Keratinocyte (primary cell): ENCODE results near the gene ULK4. TPM values are rescaled to one million over a fixed set of nuclear protein-coding genes. Genes with fewer than 3 reads are reported as not detected.

Experiments
- DNase-seq: peaks from one replicate; pipeline ENCODE4 v3.0.0-alpha.2; 2011; ENCODE audit warnings: low read depth, missing footprints, low spot score
- FAIRE-seq: peaks from 2 replicates; lab custom pipeline; 2011; peaks lifted over from hg19 to GRCh38; lab: Jason Lieb, UNC
- H2AFZ ChIP-seq: 2 replicates; pipeline ENCODE4 v1.6.0; 2012; ENCODE audit warnings: low read length, control low read depth, inconsistent platforms; ENCODE audit not compliant: control insufficient read depth
- H3K27ac ChIP-seq: 2 replicates; pipeline ENCODE4 v1.5.1; 2011; ENCODE audit warnings: low read length; ENCODE audit not compliant: control insufficient read depth, insufficient read depth
- H3K27me3 ChIP-seq: 3 replicates; pipeline ENCODE4 v1.6.0; 2011; ENCODE audit warnings: low read length; ENCODE audit not compliant: control insufficient read depth, insufficient read depth; ENCODE audit errors: extremely low read depth
- H3K36me3 ChIP-seq, 2 experiments: 2 replicates in 1 of 2; 3 replicates in 1 of 2; pipeline ENCODE4 v1.5.1; 2011; ENCODE audit warnings: low read length in 2 of 2, mild to moderate bottlenecking in 1 of 2; ENCODE audit not compliant: control insufficient read depth in 2 of 2, insufficient read depth in 2 of 2; ENCODE audit errors: extremely low read depth in 1 of 2
- H3K4me1 ChIP-seq: 3 replicates; pipeline ENCODE4 v1.5.1; 2011; ENCODE audit warnings: low read length; ENCODE audit not compliant: control insufficient read depth, insufficient read depth; ENCODE audit errors: extremely low read depth
- H3K4me2 ChIP-seq: 3 replicates; pipeline ENCODE4 v1.6.0; 2011; ENCODE audit warnings: low read depth, low read length; ENCODE audit not compliant: control insufficient read depth, insufficient read depth; ENCODE audit errors: extremely low read depth
- H3K4me3 ChIP-seq, 3 experiments: fragments of 200-600 bp in 1 of 3; sonication (generic) in 1 of 3; 2 replicates in 2 of 3; 3 replicates in 1 of 3; pipeline ENCODE4 v1.5.1; 2011 to 2016; ENCODE audit warnings: low read length in 3 of 3, mild to moderate bottlenecking in 3 of 3, control low read depth in 2 of 3, inconsistent platforms in 1 of 3, low read depth in 1 of 3, mixed read lengths in 1 of 3, mixed run types in 1 of 3, moderate library complexity in 1 of 3; ENCODE audit not compliant: control insufficient read depth in 2 of 3, insufficient read depth in 2 of 3; ENCODE audit errors: extremely low read depth in 1 of 3
- H3K79me2 ChIP-seq: 2 replicates; pipeline ENCODE4 v1.6.0; 2012; ENCODE audit warnings: low read length; ENCODE audit not compliant: control insufficient read depth, insufficient read depth
- H3K9ac ChIP-seq: 3 replicates; pipeline ENCODE4 v1.6.0; 2011; ENCODE audit warnings: low read length; ENCODE audit not compliant: control insufficient read depth, insufficient read depth; ENCODE audit errors: extremely low read depth
- H3K9me1 ChIP-seq: 3 replicates; pipeline ENCODE4 v1.6.0; 2011; ENCODE audit warnings: low read length; ENCODE audit not compliant: control insufficient read depth, insufficient read depth; ENCODE audit errors: extremely low read depth
- H3K9me3 ChIP-seq: 2 replicates; pipeline ENCODE4 v1.5.1; 2012; ENCODE audit warnings: low read depth, low read length; ENCODE audit not compliant: control insufficient read depth
- H4K20me1 ChIP-seq: 3 replicates; pipeline ENCODE4 v1.6.0; 2011; ENCODE audit warnings: low read length; ENCODE audit not compliant: control insufficient read depth, insufficient read depth; ENCODE audit errors: extremely low read depth
- CTCF ChIP-seq, 3 experiments: IDR thresholded peaks in 1 of 3; conservative IDR thresholded peaks in 1 of 3; optimal IDR thresholded peaks in 1 of 3; 2 replicates in 2 of 3; 3 replicates in 1 of 3; pipeline versions ENCODE3 to v1.5.1; 2011; ENCODE audit warnings: low read length in 3 of 3, mild to moderate bottlenecking in 3 of 3, moderate library complexity in 2 of 3, control low read depth in 1 of 3, inconsistent platforms in 1 of 3; ENCODE audit not compliant: insufficient read depth in 2 of 3; ENCODE audit errors: extremely low read depth in 1 of 3
- EZH2 ChIP-seq: IDR thresholded peaks from one replicate; pipeline ENCODE4 v1.6.1; 2012; ENCODE audit warnings: inconsistent platforms, mild to moderate bottlenecking, low read length, moderate library complexity
- dilution Hi-C: fragments of 300-500 bp; cut with MboI; formaldehyde crosslinking; loops from one replicate; pipeline ENCODE4 v1.7.0; 2020; ENCODE audit warnings: low sequenced_read_pairs; ENCODE audit not compliant: extremely low pct_ligation_motif_present
- polyA plus RNA-seq, 5 experiments: library from polyadenylated mRNA; depleted of rRNA in 3 of 5; stranded (reverse) in 3 of 5; stranded (forward) in 1 of 5; unstranded in 1 of 5; fragments of >200 nt; gene quantifications; 1 replicate in 1 of 5; 2 replicates in 3 of 5; 3 replicates in 1 of 5; pipeline versions ENCODE4 v1.2.1 to v1.2.3, GENCODE V29; 2011 to 2012; ENCODE audit warnings: missing spikeins in 2 of 5, low read depth in 1 of 5, low replicate concordance in 1 of 5

ULK4 gene
- polyA plus RNA-seq, 1 donor (not counting 4 experiments of a cell fraction or from before 2014, with no cell fraction given): 6.1 TPM

GRCh38 chr3:41508063-41508696 is 453.7 kb downstream of the ULK4 start:
- FAIRE-seq: peak; percentile 92
- no peaks in the 10 kb centered on the region for H3K9me3 ChIP-seq
- H4K20me1 ChIP-seq: no peaks in the 10 kb centered on the region
- no peaks in the 10 kb centered on the region for H3K27me3 ChIP-seq
- H3K4me1 ChIP-seq: peaks cover 10% of the 10 kb centered on the region
- no peaks in the 10 kb centered on the region for H3K36me3 ChIP-seq
- DNase-seq: peak; percentile 25
- H3K4me2 ChIP-seq: peak overlapping the region; percentile 27
- no peak for TF ChIP-seq EZH2
- peak in 2 of 3 experiments; percentile 31 to 39 for TF ChIP-seq CTCF (optimal IDR thresholded peaks at IDR 0.05 in 1 of 3, IDR thresholded peaks at IDR 0.05 in 1 of 3, conservative IDR thresholded peaks at IDR 0.05 in 1 of 3; ENCODE audit: extremely low read depth in 1 of 3, insufficient read depth in 2 of 3, low read length in 3 of 3)
- H3K4me3 ChIP-seq: no peak overlapping the region
- peak overlapping the region; percentile 22 for H3K9ac ChIP-seq
- dilution Hi-C loops: no loop called here
- peak overlapping the region; percentile 88 for H2AFZ ChIP-seq
- no peaks in the 10 kb centered on the region for H3K79me2 ChIP-seq
- H3K27ac ChIP-seq: peak overlapping the region; percentile 73
- H3K9me1 ChIP-seq: no peaks in the 10 kb centered on the region

GRCh38 chr3:41507336-41508062 is 454.4 kb downstream of the ULK4 start:
- dilution Hi-C loops: no loop called here
- no peak for TF ChIP-seq EZH2
- no peak for TF ChIP-seq CTCF (optimal IDR thresholded peaks at IDR 0.05 in 1 of 3, IDR thresholded peaks at IDR 0.05 in 1 of 3, conservative IDR thresholded peaks at IDR 0.05 in 1 of 3; ENCODE audit: extremely low read depth in 1 of 3, insufficient read depth in 2 of 3, low read length in 3 of 3)
- Histone ChIP-seq H4K20me1 (no peaks in the 10 kb centered on the region), H3K9me3 (no peaks in the 10 kb centered on the region), H3K9me1 (no peaks in the 10 kb centered on the region), H3K9ac (peak overlapping the region; percentile 22), H3K27me3 (no peaks in the 10 kb centered on the region), H3K36me3 (no peaks in the 10 kb centered on the region), H3K4me3 (no peak overlapping the region), H3K27ac (peak overlapping the region; percentile 73), H3K4me1 (peaks cover 10% of the 10 kb centered on the region), H2AFZ (peak overlapping the region; percentile 88), H3K79me2 (no peaks in the 10 kb centered on the region), H3K4me2 (peak overlapping the region; percentile 3)
- DNase-seq (no peak), FAIRE-seq (no peak)
